Measurements from ENCODE around the gene TTLL11. TPM values are rescaled to one million over a fixed set of nuclear protein-coding genes. Genes with fewer than 3 reads are reported as not detected.
"Not testable (repeated sequence)": the region's sequence is repeated elsewhere in the genome, so short reads cannot be mapped to it uniquely, and the experiment has no call there.

TTLL11 gene
- total RNA-seq, 1 experiment from 2014 or later, result 7.0 TPM

DNA sequence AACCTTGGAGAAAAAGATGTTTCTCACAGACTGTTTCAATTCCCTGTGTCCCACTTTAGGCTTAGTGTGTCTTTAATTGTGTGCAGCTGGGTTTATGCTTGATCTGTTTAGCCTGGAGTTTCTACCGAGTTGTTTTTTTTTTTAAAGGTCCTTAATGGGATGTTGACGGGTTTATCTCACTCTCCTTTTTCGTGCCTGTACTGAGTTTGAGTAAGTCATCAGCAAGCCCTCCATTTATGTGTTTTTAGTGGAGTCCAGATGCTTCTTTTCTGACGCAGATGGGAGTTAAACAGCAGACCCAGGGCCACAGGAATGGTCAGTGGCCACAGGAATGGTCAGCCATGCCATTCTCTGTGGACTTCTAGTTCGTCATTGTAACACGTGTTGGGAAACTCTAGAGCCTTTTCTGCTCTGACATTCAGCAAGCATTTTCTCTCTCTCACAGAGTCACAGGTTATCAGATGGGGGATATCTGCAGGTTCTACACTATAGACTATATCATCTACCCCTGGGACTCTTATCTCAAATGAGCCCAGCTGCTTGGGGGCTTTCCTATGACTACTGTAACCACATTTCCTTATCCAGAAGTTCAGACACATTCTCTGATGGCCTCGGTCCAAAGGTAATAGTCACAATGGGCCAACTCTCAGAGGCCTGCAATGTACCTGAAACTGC is 190.5 kb downstream of the TTLL11 start:
- no peak for DNase-seq (ENCODE audit: low spot score)
- in situ Hi-C loops (cut with HindIII; ENCODE audit: low sequenced_read_pairs), result no loop called here

DNA sequence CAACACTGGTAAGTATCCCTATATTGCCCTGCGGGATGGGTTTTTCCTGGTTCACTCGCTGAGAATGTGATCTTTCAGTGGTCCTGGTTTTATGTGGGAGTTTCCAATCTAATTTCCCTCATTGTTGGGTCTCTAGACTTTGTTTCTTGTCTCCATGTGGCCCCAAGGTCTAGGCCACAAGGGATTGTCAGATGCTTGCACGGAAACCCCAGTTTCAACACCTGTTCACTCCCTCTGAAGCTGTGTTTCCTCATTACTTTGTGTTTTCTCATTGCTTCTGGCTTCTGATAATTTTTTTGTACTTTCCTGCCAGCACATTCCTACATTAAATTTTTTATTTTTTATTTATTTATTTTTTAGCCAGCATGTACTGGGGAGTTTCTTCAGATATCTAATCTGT is 191.5 kb downstream of the TTLL11 start:
- DNase-seq (ENCODE audit: low spot score), result no peak
- in situ Hi-C loops (cut with HindIII; ENCODE audit: low sequenced_read_pairs), result no loop called here

DNA sequence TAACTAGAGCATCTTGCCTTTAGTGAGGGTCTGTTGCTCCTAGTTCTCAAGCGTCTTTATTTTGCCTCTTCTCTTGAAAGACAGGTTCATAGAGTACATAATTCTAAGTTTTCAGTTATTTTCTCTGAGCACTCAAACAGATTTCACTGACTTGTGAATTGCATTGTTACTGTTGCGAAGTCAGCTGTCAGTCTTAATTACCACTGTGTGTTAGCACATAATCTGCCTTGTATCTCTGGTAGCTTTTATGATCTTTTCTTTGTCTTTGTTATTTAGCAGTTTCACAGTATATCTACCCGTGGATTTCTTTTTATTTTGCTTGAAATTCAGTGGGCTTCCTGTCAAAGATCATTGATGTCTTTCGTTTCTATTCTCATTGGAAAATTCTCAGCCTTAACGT is 192.9 kb downstream of the TTLL11 start:
- in situ Hi-C loops (cut with HindIII; ENCODE audit: low sequenced_read_pairs), result no loop called here
- DNase-seq (ENCODE audit: low spot score), result no peak

DNA sequence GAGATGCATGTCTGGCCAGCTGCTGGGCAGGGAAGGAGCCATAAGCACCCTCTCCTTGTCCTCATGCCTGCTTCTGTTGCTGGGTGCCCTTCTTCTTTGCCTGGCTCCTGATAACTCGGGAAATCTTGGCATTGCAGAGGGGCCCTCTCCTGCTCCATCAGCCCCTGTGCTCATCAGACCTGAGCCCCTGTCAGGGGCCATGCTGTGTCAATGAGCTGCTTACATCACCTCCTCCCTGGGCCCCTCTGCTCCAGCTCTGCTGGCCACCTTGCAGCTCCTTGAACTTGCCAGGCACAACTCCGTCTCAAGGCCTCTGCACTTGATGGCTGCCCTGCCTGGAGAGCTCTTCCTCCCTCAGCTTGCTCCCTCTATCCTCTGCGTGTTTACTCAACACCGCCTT is 194.3 kb downstream of the TTLL11 start:
- DNase-seq (ENCODE audit: low spot score), result no peak
- in situ Hi-C loops (cut with HindIII; ENCODE audit: low sequenced_read_pairs), result no loop called here

- DNase-seq (ENCODE audit: low spot score), result no peak
- in situ Hi-C loops (cut with HindIII; ENCODE audit: low sequenced_read_pairs), result no loop called here
Measured at GRCh38 chr9:121897140-121897539, 196.0 kb downstream of the TTLL11 start.

GRCh38 chr9:121896545-121896943 is 196.6 kb downstream of the TTLL11 start:
- in situ Hi-C loops (cut with HindIII; ENCODE audit: low sequenced_read_pairs), result no loop called here
- no peak for DNase-seq (ENCODE audit: low spot score)

GRCh38 chr9:121895818-121896544 is 197.1 kb downstream of the TTLL11 start:
- DNase-seq (ENCODE audit: low spot score), result peak; percentile 87
- in situ Hi-C loops (cut with HindIII; ENCODE audit: low sequenced_read_pairs), result no loop called here

- in situ Hi-C loops (cut with HindIII; ENCODE audit: low sequenced_read_pairs), result no loop called here
- DNase-seq (ENCODE audit: low spot score), result no peak
Measured at GRCh38 chr9:121895358-121895757, 197.8 kb downstream of the TTLL11 start.

DNA sequence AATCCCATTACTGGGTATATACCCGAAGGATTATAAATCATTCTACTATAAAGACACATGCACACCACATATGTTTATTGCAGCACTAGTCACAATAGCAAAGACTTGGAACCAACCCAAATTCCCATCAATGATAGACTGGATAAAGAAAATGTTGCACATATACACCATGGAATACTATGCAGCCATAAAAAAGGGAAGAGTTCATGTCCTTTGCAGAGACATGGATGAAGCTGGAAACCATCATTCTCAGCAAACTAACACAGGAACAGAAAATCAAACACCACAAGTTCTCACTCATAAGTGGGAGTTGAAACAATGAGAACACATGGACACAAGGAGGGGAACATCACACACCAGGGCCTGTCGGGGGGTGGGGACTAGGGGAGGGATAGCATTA is 198.7 kb downstream of the TTLL11 start:
- in situ Hi-C loops (cut with HindIII; ENCODE audit: low sequenced_read_pairs); DNase-seq (ENCODE audit: low spot score): not testable (repeated sequence)

DNA sequence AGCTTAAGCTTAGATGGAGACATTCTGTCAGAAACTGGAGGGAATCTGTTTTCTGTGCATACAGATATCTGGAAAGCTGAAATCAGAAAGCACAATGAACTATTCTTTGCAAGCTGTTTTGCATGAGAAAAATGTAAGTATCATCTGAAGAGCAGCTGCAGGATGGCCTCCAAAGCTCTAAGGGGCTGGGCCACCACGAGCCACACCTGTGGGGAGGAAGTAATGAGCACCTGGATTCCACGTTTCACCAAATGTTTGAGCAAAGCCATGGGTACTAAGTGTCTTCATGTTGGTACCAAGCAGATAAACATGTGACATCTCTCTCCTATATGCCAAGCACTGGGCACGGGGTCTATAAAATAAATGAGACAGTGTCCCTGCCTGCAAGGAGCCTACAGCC is 199.3 kb downstream of the TTLL11 start:
- DNase-seq (ENCODE audit: low spot score), result no peak
- in situ Hi-C loops (cut with HindIII; ENCODE audit: low sequenced_read_pairs), result no loop called here

DNA sequence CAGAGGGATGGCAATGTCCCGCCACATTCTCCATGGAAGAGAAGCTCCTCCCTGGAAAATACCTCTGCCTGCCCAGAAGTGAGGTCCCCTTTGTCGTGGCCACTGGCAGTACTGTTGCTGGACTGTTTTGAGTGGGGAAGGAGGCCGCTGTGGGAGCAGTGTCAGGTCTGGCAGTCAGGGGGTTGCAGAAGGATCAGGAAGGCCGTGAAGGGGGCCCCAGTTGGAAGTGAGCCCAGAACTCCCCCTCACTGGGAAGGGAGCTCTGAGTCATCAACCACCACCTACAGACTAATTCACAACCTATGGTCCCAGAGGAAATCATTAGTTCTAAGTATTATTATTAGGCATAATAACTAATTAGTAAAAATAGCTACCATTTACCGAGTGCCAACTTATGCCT is 200.4 kb downstream of the TTLL11 start:
- in situ Hi-C loops (cut with HindIII; ENCODE audit: low sequenced_read_pairs), result no loop called here
- no peak for DNase-seq (ENCODE audit: low spot score)

DNA sequence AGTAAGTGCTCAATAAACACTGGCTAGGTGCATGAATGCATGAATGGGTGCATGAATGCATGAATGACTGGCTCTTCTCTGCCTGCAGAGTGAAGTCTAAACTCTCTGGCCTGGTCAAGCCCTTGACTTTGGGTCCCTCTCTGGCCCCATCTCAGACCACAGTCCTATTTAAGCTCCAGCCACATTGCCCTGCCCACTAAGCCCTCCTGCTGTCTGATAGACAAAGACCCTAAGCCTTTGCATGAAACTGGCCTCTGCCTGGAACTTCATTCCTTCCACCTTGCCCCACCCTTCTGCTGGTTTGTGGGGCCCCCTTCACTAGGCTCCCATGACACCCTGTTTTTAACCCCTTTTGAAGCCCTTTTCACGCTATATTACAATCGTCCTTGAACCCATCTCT is 202.4 kb downstream of the TTLL11 start:
- no peak for DNase-seq (ENCODE audit: low spot score)
- in situ Hi-C loops (cut with HindIII; ENCODE audit: low sequenced_read_pairs), result no loop called here

GRCh38 chr9:121889990-121890563 is 203.0 kb downstream of the TTLL11 start:
- in situ Hi-C loops (cut with HindIII; ENCODE audit: low sequenced_read_pairs), result no loop called here

DNA sequence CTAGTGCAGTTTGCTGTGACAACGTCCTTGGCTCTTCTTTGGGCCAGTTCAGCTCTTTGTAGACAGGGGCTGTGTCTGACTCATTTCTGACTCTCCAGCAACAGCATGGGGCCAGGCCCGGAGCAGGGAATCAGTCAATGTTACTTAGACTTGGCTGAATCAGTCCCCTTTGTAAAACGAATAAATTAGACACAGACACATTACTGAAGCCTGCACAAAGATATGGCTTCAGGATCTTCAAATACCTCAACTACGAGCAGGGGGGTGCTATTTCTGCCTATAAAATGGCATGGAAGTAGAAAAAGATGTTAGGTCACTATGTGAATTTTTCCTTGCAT is 204.7 kb downstream of the TTLL11 start:
- in situ Hi-C loops (cut with HindIII; ENCODE audit: low sequenced_read_pairs), result no loop called here

More at GRCh38 chr9:121889990-121890563, 203.0 kb downstream of the TTLL11 start:
- DNase-seq (ENCODE audit: low spot score), result no peak

DNA sequence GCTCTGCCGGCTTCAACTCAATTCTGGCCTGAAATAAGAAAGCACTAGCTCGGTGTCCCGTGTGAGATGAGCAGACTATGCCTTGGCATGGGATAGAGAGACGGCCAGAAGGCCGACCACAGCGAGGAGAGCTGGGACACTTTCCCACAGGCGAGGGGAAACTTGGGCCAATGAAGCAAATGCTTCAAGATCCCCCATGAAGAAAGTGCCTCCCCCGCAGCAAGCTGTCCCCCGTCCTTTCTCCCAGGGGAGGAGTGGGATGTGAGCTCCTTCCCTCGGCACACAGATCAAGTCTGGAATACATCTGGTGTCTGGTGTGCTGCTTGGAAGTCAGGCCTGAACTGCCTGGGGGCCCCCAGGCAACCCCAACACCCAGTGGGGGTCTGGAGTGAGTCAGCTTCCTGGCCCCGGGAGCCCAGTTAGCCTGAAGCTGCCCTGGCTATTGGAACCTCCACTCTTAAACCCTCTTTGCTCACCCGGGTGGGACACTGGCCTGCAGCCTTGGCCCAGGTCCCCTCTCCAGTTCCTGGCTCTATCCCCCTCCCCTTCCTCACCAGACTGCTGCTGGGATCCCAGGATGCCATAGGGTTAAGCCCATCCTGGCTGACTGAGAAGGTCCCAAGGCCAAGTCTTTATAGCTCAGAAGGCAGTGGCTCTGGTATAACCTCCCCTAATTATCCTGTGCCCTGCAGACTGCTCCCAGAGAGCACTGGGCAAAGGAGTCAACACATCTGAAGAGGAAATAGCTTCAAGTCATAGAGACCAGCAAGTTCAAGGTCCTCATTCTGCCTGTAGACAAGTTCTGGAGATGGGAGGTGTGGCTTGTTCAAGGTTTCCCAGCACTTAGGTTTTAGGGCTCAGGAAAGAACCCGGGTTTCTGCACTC is 205.3 kb downstream of the TTLL11 start:
- no peak for DNase-seq (ENCODE audit: low spot score)
- in situ Hi-C loops (cut with HindIII; ENCODE audit: low sequenced_read_pairs), result no loop called here

More for the DNA sequence above, 204.7 kb downstream of the TTLL11 start:
- DNase-seq (ENCODE audit: low spot score), result peak; percentile 31

GRCh38 chr9:121886759-121887485 is 206.2 kb downstream of the TTLL11 start:
- DNase-seq (ENCODE audit: low spot score), result no peak
- in situ Hi-C loops (cut with HindIII; ENCODE audit: low sequenced_read_pairs), result no loop called here

- in situ Hi-C loops (cut with HindIII; ENCODE audit: low sequenced_read_pairs), result no loop called here
- DNase-seq (ENCODE audit: low spot score), result no peak
Measured at GRCh38 chr9:121885345-121885901, 207.7 kb downstream of the TTLL11 start.

- DNase-seq (ENCODE audit: low spot score), result peak; percentile 77
- in situ Hi-C loops (cut with HindIII; ENCODE audit: low sequenced_read_pairs), result no loop called here
Measured at GRCh38 chr9:121884057-121884541, 209.0 kb downstream of the TTLL11 start.
